SKM-1 (cell line): ENCODE results near the gene CACNG8.
"Not testable (repeated sequence)": the region's sequence is repeated elsewhere in the genome, so short reads cannot be mapped to it uniquely, and the experiment has no call there.

Experiments
- DNase-seq: peaks from one replicate; lab custom pipeline; 2025; ENCODE audit not compliant: unreplicated experiment; lab: John Stamatoyannopoulos, UW

CACNG8 gene

GRCh38 chr19:54030895-54031586, 68.3 kb downstream of the CACNG8 start:
- DNase-seq = no peak

GRCh38 chr19:54035215-54036178, 72.8 kb downstream of the CACNG8 start:
- DNase-seq = no peak

GRCh38 chr19:54036542-54036941, 73.8 kb downstream of the CACNG8 start:
- DNase-seq = not testable (repeated sequence)
